HEK293 (cell line): ENCODE measurements around the gene MDM2.

Source experiments
- CTCF ChIA-PET: fragments of 350-600 bp; formaldehyde crosslinking; extraction: SDS; loops from one replicate; lab custom pipeline; 2021; ENCODE audit warnings: antibody characterized with exemption; lab: Yijun Ruan, JAX
- POLR2A ChIA-PET: fragments of 300-600 bp; formaldehyde crosslinking; extraction: SDS; loops from one replicate; lab custom pipeline; 2020; ENCODE audit warnings: antibody characterized with exemption, inconsistent platforms; lab: Yijun Ruan, JAX
- H3K27ac ChIP-seq: fragments of 200-500 bp; sonication (Bioruptor generic); 2 replicates; pipeline ENCODE4 v1.5.1; 2014; ENCODE audit warnings: low read depth, low read length, control low read depth, inconsistent platforms; ENCODE audit errors: extremely low read depth
- H3K36me3 ChIP-seq, 2 experiments: fragments of 200-500 bp in 1 of 2; sonication (Bioruptor generic) in 1 of 2; 1 replicate in 1 of 2; 2 replicates in 1 of 2; pipeline ENCODE4 v1.5.1; 2014 to 2017; ENCODE audit warnings: inconsistent platforms in 2 of 2, low read length in 2 of 2; ENCODE audit not compliant: control insufficient read depth in 2 of 2, insufficient read depth in 1 of 2
- H3K4me1 ChIP-seq: fragments of 200-500 bp; sonication (Bioruptor generic); 2 replicates; pipeline ENCODE4 v1.5.1; 2014; ENCODE audit warnings: mild to moderate bottlenecking, low read length, inconsistent platforms; ENCODE audit not compliant: control insufficient read depth, insufficient read depth
- H3K4me3 ChIP-seq: 2 replicates; pipeline ENCODE4 v1.5.1; 2011; ENCODE audit warnings: low read depth, mild to moderate bottlenecking, control low read depth, low read length, moderate library complexity
- H3K9me3 ChIP-seq: fragments of 200-500 bp; sonication (Bioruptor generic); 2 replicates; pipeline ENCODE4 v1.5.1; 2014; ENCODE audit warnings: low read depth, low read length, inconsistent platforms; ENCODE audit not compliant: control insufficient read depth, insufficient read depth
- BCL11A ChIP-seq: fragments of 450-650 bp; formaldehyde crosslinking; IDR thresholded peaks from 2 replicates; pipeline ENCODE4 v1.5.1; 2016; ENCODE audit warnings: low read depth, missing biosample characterization, missing genetic modification characterization
- GLIS2 ChIP-seq: fragments of 450-650 bp; formaldehyde crosslinking; IDR thresholded peaks from 2 replicates; pipeline ENCODE4 v1.5.1; 2016; ENCODE audit warnings: missing biosample characterization, missing genetic modification characterization
- HOXD13 ChIP-seq: sonication (generic); formaldehyde crosslinking; IDR thresholded peaks from 2 replicates; pipeline ENCODE4 v1.8.0; 2022; ENCODE audit warnings: missing genetic modification reagents, borderline replicate concordance
- IKZF3 ChIP-seq: fragments of 450-650 bp; IDR thresholded peaks from 2 replicates; pipeline ENCODE4 v1.5.0; 2018; ENCODE audit warnings: missing biosample characterization, mild to moderate bottlenecking, missing genetic modification characterization, moderate library complexity
- MEIS1 ChIP-seq: sonication (generic); formaldehyde crosslinking; IDR thresholded peaks from 2 replicates; pipeline ENCODE4 v1.8.1; 2022; ENCODE audit warnings: missing genetic modification reagents, mild to moderate bottlenecking, borderline replicate concordance
- PRDM2 ChIP-seq: fragments of 450-650 bp; formaldehyde crosslinking; IDR thresholded peaks from 2 replicates; pipeline ENCODE4 v1.5.1; 2016; ENCODE audit warnings: missing biosample characterization, missing genetic modification characterization, borderline replicate concordance
- SALL2 ChIP-seq: fragments of 450-650 bp; formaldehyde crosslinking; IDR thresholded peaks from 2 replicates; pipeline ENCODE4 v1.5.0; 2017; ENCODE audit warnings: missing biosample characterization, mild to moderate bottlenecking, missing genetic modification characterization, borderline replicate concordance
- SP3 ChIP-seq: fragments of 450-650 bp; formaldehyde crosslinking; IDR thresholded peaks from 2 replicates; pipeline ENCODE4 v1.5.1; 2016; ENCODE audit warnings: missing biosample characterization, missing genetic modification characterization
- ZBTB10 ChIP-seq: fragments of 450-650 bp; formaldehyde crosslinking; IDR thresholded peaks from 2 replicates; pipeline ENCODE4 v1.5.1; 2016; ENCODE audit warnings: missing biosample characterization, missing genetic modification characterization
- ZFP69B ChIP-seq: fragments of 450-650 bp; formaldehyde crosslinking; IDR thresholded peaks from 2 replicates; pipeline ENCODE4 v1.5.1; 2016; ENCODE audit warnings: missing biosample characterization, missing genetic modification characterization
- ZNF169 ChIP-seq: fragments of 450-650 bp; formaldehyde crosslinking; IDR thresholded peaks from 2 replicates; pipeline ENCODE4 v1.5.1; 2016; ENCODE audit warnings: missing biosample characterization, missing genetic modification characterization
- ZNF239 ChIP-seq: fragments of 450-650 bp; formaldehyde crosslinking; IDR thresholded peaks from 2 replicates; pipeline ENCODE4 v1.5.1; 2016; ENCODE audit warnings: missing biosample characterization, missing genetic modification characterization
- ZNF426 ChIP-seq: fragments of 450-650 bp; formaldehyde crosslinking; IDR thresholded peaks from 2 replicates; pipeline ENCODE4 v1.5.1; 2017; ENCODE audit warnings: missing biosample characterization, missing genetic modification characterization, mild to moderate bottlenecking, inconsistent platforms, moderate library complexity
- ZNF626 ChIP-seq: fragments of 450-650 bp; sonication (Bioruptor Pico); formaldehyde crosslinking; IDR thresholded peaks from 2 replicates; pipeline ENCODE4 v1.5.1; 2018; ENCODE audit warnings: missing biosample characterization, missing genetic modification characterization, inconsistent platforms
- ZNF658 ChIP-seq: fragments of 450-650 bp; formaldehyde crosslinking; IDR thresholded peaks from 2 replicates; pipeline ENCODE4; 2016; ENCODE audit warnings: missing biosample characterization, missing genetic modification characterization
- ZSCAN23 ChIP-seq: fragments of 450-650 bp; formaldehyde crosslinking; IDR thresholded peaks from 2 replicates; pipeline ENCODE4 v1.5.1; 2016; ENCODE audit warnings: missing biosample characterization, missing genetic modification characterization

MDM2 gene

DNA sequence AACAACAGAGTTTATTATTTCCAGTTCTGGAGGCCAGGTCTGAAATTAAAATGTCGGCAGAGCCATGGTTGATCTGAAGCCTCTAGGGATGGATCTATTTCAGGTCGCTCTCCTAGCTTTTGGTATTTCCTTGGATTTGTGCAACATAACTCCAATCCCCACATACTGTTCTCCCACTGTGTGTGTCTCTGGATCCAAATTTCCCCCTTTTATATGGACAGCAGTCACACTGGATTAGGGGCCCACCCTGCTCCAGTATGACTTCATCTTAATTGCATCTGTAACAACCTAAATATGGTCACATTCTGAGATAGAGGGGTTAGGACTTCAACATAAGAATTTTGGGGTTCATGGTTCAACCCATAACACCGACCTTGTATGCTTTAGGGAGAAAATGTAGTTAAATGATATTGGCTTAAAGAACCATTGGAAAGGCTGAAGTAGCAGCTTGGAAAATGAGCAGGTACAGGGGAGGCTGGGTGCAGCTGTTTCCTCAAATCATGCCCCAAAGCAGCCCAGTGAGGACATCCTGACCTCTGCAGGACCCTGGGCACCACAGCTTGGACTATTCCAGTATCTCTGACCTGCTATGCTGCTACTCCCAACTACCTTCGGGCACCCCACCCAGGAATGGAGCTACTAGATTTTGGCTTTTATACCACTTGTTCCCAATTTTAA, 13.9 kb upstream of the MDM2 start:
- POLR2A ChIA-PET = interaction anchor here (1.0 to 1.4 kb wide), 2 partner anchors 9 to 51 kb away, joined by 3 read pairs; no protein-coding TSS in a partner anchor
- CTCF ChIA-PET = no interaction called here
- TF ChIP-seq ZBTB10 (tag by site-specific recombination) (no peak), IKZF3 (no peak), ZNF658 (no peak), ZNF239 (tag by site-specific recombination) (no peak), SP3 (no peak), HOXD13 (CRISPR knock-in tag) (no peak), ZFP69B (tag by site-specific recombination) (no peak), MEIS1 (CRISPR knock-in tag) (no peak), ZNF626 (tag by site-specific recombination) (no peak), GLIS2 (tag by site-specific recombination) (no peak)
- H3K9me3 ChIP-seq = no peaks in the 10 kb centered on the region
- no peak overlapping the region for H3K4me3 ChIP-seq
- H3K27ac ChIP-seq = no peak overlapping the region
- no peaks in the 10 kb centered on the region for H3K4me1 ChIP-seq
- H3K36me3 ChIP-seq = no peaks in the 10 kb centered on the region

GRCh38 chr12:68794653-68795251, 13.2 kb upstream of the MDM2 start:
- ChIA-PET POLR2A (interaction anchor here (1.0 to 1.3 kb wide), 2 partner anchors 9 to 13 kb away, joined by 3 to 7 read pairs; partner anchors contain the start of gene MDM2), CTCF (interaction anchor here (1.2 kb wide), 1 partner anchor 8 kb away, joined by 3 read pairs; no protein-coding TSS in a partner anchor)
- H3K27ac ChIP-seq = no peak overlapping the region

More at GRCh38 chr12:68794653-68795251, 13.2 kb upstream of the MDM2 start:
- H3K4me3 ChIP-seq = no peak overlapping the region
- H3K36me3 ChIP-seq = no peaks in the 10 kb centered on the region
- no peak for TF ChIP-seq PRDM2 (tag by site-specific recombination)
- TF ChIP-seq ZNF426 (tag by site-specific recombination) = no peak
- no peak for TF ChIP-seq ZSCAN23 (tag by site-specific recombination)
- no peak for TF ChIP-seq ZNF169
- no peak for TF ChIP-seq BCL11A (tag by site-specific recombination)
- TF ChIP-seq SALL2 (tag by site-specific recombination) = no peak
- H3K4me1 ChIP-seq = no peaks in the 10 kb centered on the region
- no peaks in the 10 kb centered on the region for H3K9me3 ChIP-seq
